Liver (tissue), 9 donors: ENCODE results near the gene KMT2E. TPM values are rescaled to one million over a fixed set of nuclear protein-coding genes. Genes with fewer than 3 reads are reported as not detected.

Source experiments
- DNase-seq: peaks from one replicate; pipeline ENCODE4 v3.0.0-alpha.2; 2017; ENCODE audit warnings: low spot score
- H3K27ac ChIP-seq, 2 donors: one replicate each; pipeline ENCODE4 v1.7.0; 2013; ENCODE audit warnings: inconsistent platforms in 2 of 2, low read length in 2 of 2, control low read depth in 1 of 2, low read depth in 1 of 2, mild to moderate bottlenecking in 1 of 2
- H3K27me3 ChIP-seq, 4 donors: one replicate each; pipeline versions ENCODE4 v1.6.1 to v1.7.0; 2013; ENCODE audit warnings: low read length in 3 of 4, inconsistent platforms in 1 of 4, mild to moderate bottlenecking in 1 of 4, moderate library complexity in 1 of 4; ENCODE audit not compliant: control insufficient read depth in 4 of 4, insufficient read depth in 4 of 4
- H3K36me3 ChIP-seq, 4 donors: one replicate each; pipeline versions ENCODE4 v1.6.1 to v1.7.0; 2013; ENCODE audit warnings: low read length in 3 of 4, mild to moderate bottlenecking in 3 of 4, low read depth in 1 of 4, moderate library complexity in 1 of 4; ENCODE audit not compliant: control insufficient read depth in 4 of 4, insufficient read depth in 3 of 4
- H3K4me1 ChIP-seq, 4 donors: one replicate each; pipeline versions ENCODE4 v1.6.1 to v1.7.0; 2013; ENCODE audit warnings: low read length in 3 of 4, mild to moderate bottlenecking in 3 of 4, moderate library complexity in 1 of 4; ENCODE audit not compliant: control insufficient read depth in 4 of 4, insufficient read depth in 4 of 4
- H3K4me3 ChIP-seq, 3 donors: one replicate each; pipeline versions ENCODE4 v1.6.1 to v1.7.0; 2013; ENCODE audit warnings: low read length in 3 of 3, control low read depth in 1 of 3, low read depth in 1 of 3, mild to moderate bottlenecking in 1 of 3
- H3K9ac ChIP-seq, 2 donors: one replicate each; pipeline ENCODE4 v1.7.0; 2013; ENCODE audit warnings: low read length in 2 of 2, mild to moderate bottlenecking in 2 of 2, moderate library complexity in 2 of 2, control low read depth in 1 of 2, low read depth in 1 of 2
- H3K9me3 ChIP-seq, 4 donors: one replicate each; pipeline versions ENCODE4 v1.6.1 to v1.7.0; 2013; ENCODE audit warnings: low read length in 3 of 4; ENCODE audit not compliant: control insufficient read depth in 4 of 4
- ATF3 ChIP-seq: IDR thresholded peaks from 2 replicates; pipeline ENCODE4 v1.6.1; 2016; ENCODE audit warnings: antibody characterized with exemption
- CTCF ChIP-seq: fragments of 150-350 bp; IDR thresholded peaks from 2 replicates; pipeline ENCODE4 v1.5.1; 2017; ENCODE audit warnings: improper control_type of control experiment, low read depth, low read length; ENCODE audit not compliant: missing input control
- EGR1 ChIP-seq, 2 donors: IDR thresholded peaks; 2 replicates each; pipeline ENCODE4 v1.6.1; 2016 to 2018; ENCODE audit warnings: antibody characterized with exemption in 2 of 2, low read depth in 2 of 2
- FOXA1 ChIP-seq: IDR thresholded peaks from 2 replicates; pipeline ENCODE4 v1.6.1; 2016; ENCODE audit warnings: antibody characterized with exemption
- FOXA2 ChIP-seq: IDR thresholded peaks from 2 replicates; pipeline ENCODE4 v1.6.1; 2016; ENCODE audit warnings: antibody characterized with exemption
- HNF4A ChIP-seq, 2 donors: conservative IDR thresholded peaks; 2 replicates each; pipeline ENCODE4 v1.6.1; 2016; ENCODE audit warnings: antibody characterized with exemption in 2 of 2, mild to moderate bottlenecking in 2 of 2
- HNF4G ChIP-seq: IDR thresholded peaks from 2 replicates; pipeline ENCODE4 v1.6.1; 2016; ENCODE audit warnings: antibody characterized with exemption
- JUND ChIP-seq, 2 donors: IDR thresholded peaks; 2 replicates each; pipeline ENCODE4 v1.6.1; 2016; ENCODE audit warnings: antibody characterized with exemption in 2 of 2
- MAX ChIP-seq: IDR thresholded peaks from 2 replicates; pipeline ENCODE4 v1.6.1; 2016; ENCODE audit warnings: antibody characterized with exemption
- NR2F2 ChIP-seq: IDR thresholded peaks from 2 replicates; pipeline ENCODE4 v1.6.1; 2016; ENCODE audit warnings: antibody characterized with exemption
- RAD21 ChIP-seq, 2 donors: IDR thresholded peaks; 2 replicates each; pipeline ENCODE4 v1.6.1; 2016; ENCODE audit warnings: antibody characterized with exemption in 2 of 2, mild to moderate bottlenecking in 2 of 2
- REST ChIP-seq: IDR thresholded peaks from 2 replicates; pipeline ENCODE4 v1.6.1; 2016; ENCODE audit warnings: antibody characterized with exemption, mild to moderate bottlenecking
- RXRA ChIP-seq, 2 donors: IDR thresholded peaks; 2 replicates each; pipeline ENCODE4 v1.6.1; 2017 to 2018; ENCODE audit warnings: antibody characterized with exemption in 2 of 2, mild to moderate bottlenecking in 1 of 2
- SP1 ChIP-seq: IDR thresholded peaks from 2 replicates; pipeline ENCODE4 v1.6.1; 2018; ENCODE audit warnings: antibody characterized with exemption, mild to moderate bottlenecking
- TAF1 ChIP-seq: conservative IDR thresholded peaks from 2 replicates; pipeline ENCODE4 v1.6.1; 2016; ENCODE audit warnings: antibody characterized with exemption, mild to moderate bottlenecking
- YY1 ChIP-seq: IDR thresholded peaks from 2 replicates; pipeline ENCODE4 v1.6.1; 2016; ENCODE audit warnings: antibody characterized with exemption, mild to moderate bottlenecking
- ZBTB33 ChIP-seq: IDR thresholded peaks from 2 replicates; pipeline ENCODE4 v1.6.1; 2016; ENCODE audit warnings: antibody characterized with exemption
- WGBS: extraction: QIAGEN DNeasy Blood & Tissue Kit; methylation state at CpG from one replicate; pipeline ENCODE4 v1.1.7; 2013; 5-methylcytosine and 5-hydroxymethylcytosine counted together
- polyA plus RNA-seq, 2 donors: library from polyadenylated mRNA; stranded (reverse) in 1 of 2; unstranded in 1 of 2; fragments of 200-250 nt in 1 of 2; fragments of >200 nt in 1 of 2; fragmentation: Nextera tagmentation in 1 of 2; extraction: Ambion mirVana in 1 of 2; gene quantifications; one replicate each; pipeline versions ENCODE4 v1.2.1 to v1.2.3, GENCODE V29; 2013 to 2015
- total RNA-seq, 2 donors: library from RNA; depleted of rRNA; stranded (reverse); fragments of >200 nt; gene quantifications; one replicate each; pipeline ENCODE4 v1.2.3, GENCODE V29; 2014
- donor health status: healthy.
- donor health status: healthy.
- donor health status: healthy.
- donor health status: healthy.
- donor health status: healthy.

KMT2E gene
- total and polyA plus RNA-seq, 4 donors, result 7.1 to 55.6 (median 42.4) TPM

GRCh38 chr7:105060923-105061322, 46.9 kb downstream of the KMT2E start:
- TF ChIP-seq HNF4A (conservative IDR thresholded peaks at IDR 0.05), result no peak
- no peak for TF ChIP-seq REST
- no peak for TF ChIP-seq FOXA1
- TF ChIP-seq RXRA (IDR thresholded peaks at IDR 0.05), result no peak
- no peak for TF ChIP-seq EGR1 (IDR thresholded peaks at IDR 0.05; ENCODE audit: low read depth in 2 of 2)
- TF ChIP-seq RAD21 (IDR thresholded peaks at IDR 0.05), result no peak
- TF ChIP-seq NR2F2, result no peak
- no peak for TF ChIP-seq SP1
- no peak for TF ChIP-seq FOXA2
- TF ChIP-seq ZBTB33, result no peak
- no peak for TF ChIP-seq MAX
- TF ChIP-seq TAF1, result no peak
- Histone ChIP-seq H3K4me1 (peaks cover 0 to 1% (median 0%) of the 10 kb centered on the region in 4 donors), H3K27me3 (no peaks in the 10 kb centered on the region), H3K9ac (no peak overlapping the region), H3K4me3 (no peak overlapping the region), H3K9me3 (no peaks in the 10 kb centered on the region), H3K36me3 (peaks cover 2 to 16% (median 7%) of the 10 kb centered on the region in 4 donors), H3K27ac (no peak overlapping the region)
- no peak for DNase-seq
- 88% methylated on average over 3 of the region's 3 CpGs for WGBS

GRCh38 chr7:105065104-105065503, 51.1 kb downstream of the KMT2E start:
- Histone ChIP-seq H3K4me3 (no peak overlapping the region), H3K4me1 (no peaks in the 10 kb centered on the region), H3K27ac (no peak overlapping the region), H3K9ac (no peak overlapping the region), H3K27me3 (no peaks in the 10 kb centered on the region), H3K9me3 (no peaks in the 10 kb centered on the region), H3K36me3 (peaks cover 0 to 41% (median 20%) of the 10 kb centered on the region in 4 donors)
- no peak for DNase-seq
- TF ChIP-seq EGR1 (IDR thresholded peaks at IDR 0.05; ENCODE audit: low read depth in 2 of 2) (no peak), JUND (IDR thresholded peaks at IDR 0.05) (no peak), HNF4G (no peak), RAD21 (IDR thresholded peaks at IDR 0.05) (no peak), ATF3 (no peak), REST (no peak), FOXA1 (no peak), ZBTB33 (no peak), RXRA (IDR thresholded peaks at IDR 0.05) (no peak), CTCF (no peak), YY1 (no peak)
- WGBS, result 91% methylated on average over 1 of the region's 1 CpG
